Measurements from ENCODE around the gene MYEOV.

The MYEOV gene

GRCh38 chr11:69268911-69269310, 25.0 kb upstream of the MYEOV start:
- H3K4me2 ChIP-seq (ENCODE audit: low read length): no peak overlapping the region
- peaks cover 23% of the 10 kb centered on the region for H3K27me3 ChIP-seq (ENCODE audit: control insufficient read depth, insufficient read depth, low read length)
- H3K9me3 ChIP-seq (replicated peaks; ENCODE audit: low read length): no peaks in the 10 kb centered on the region
- H3K9ac ChIP-seq (ENCODE audit: low read depth, low read length): no peak overlapping the region
- H3K4me1 ChIP-seq (ENCODE audit: control insufficient read depth, insufficient read depth, low read length): no peaks in the 10 kb centered on the region
- H3K4me3 ChIP-seq (ENCODE audit: low read length): no peak overlapping the region
- no peaks in the 10 kb centered on the region for H3K36me3 ChIP-seq (ENCODE audit: insufficient read depth, low read length)

GRCh38 chr11:69269388-69269787, 24.6 kb upstream of the MYEOV start:
- Histone ChIP-seq H3K4me3 (ENCODE audit: low read length) (no peak overlapping the region), H3K27me3 (ENCODE audit: control insufficient read depth, insufficient read depth, low read length) (peaks cover 23% of the 10 kb centered on the region), H3K4me2 (ENCODE audit: low read length) (no peak overlapping the region), H3K9ac (ENCODE audit: low read depth, low read length) (no peak overlapping the region), H3K4me1 (ENCODE audit: control insufficient read depth, insufficient read depth, low read length) (no peaks in the 10 kb centered on the region), H3K9me3 (replicated peaks; ENCODE audit: low read length) (no peaks in the 10 kb centered on the region), H3K36me3 (ENCODE audit: insufficient read depth, low read length) (no peaks in the 10 kb centered on the region)

- Histone ChIP-seq H3K4me2 (ENCODE audit: low read length) (no peak overlapping the region), H3K4me1 (ENCODE audit: control insufficient read depth, insufficient read depth, low read length) (no peaks in the 10 kb centered on the region), H3K9me3 (replicated peaks; ENCODE audit: low read length) (no peaks in the 10 kb centered on the region), H3K27me3 (ENCODE audit: control insufficient read depth, insufficient read depth, low read length) (peaks cover 28% of the 10 kb centered on the region), H3K4me3 (ENCODE audit: low read length) (no peak overlapping the region), H3K9ac (ENCODE audit: low read depth, low read length) (no peak overlapping the region), H3K36me3 (ENCODE audit: insufficient read depth, low read length) (no peaks in the 10 kb centered on the region)
Observed at GRCh38 chr11:69269926-69270697, 23.8 kb upstream of the MYEOV start.

GRCh38 chr11:69270941-69271340, 23.0 kb upstream of the MYEOV start:
- H3K4me1 ChIP-seq (ENCODE audit: control insufficient read depth, insufficient read depth, low read length): no peaks in the 10 kb centered on the region
- H3K9me3 ChIP-seq (replicated peaks; ENCODE audit: low read length): no peaks in the 10 kb centered on the region
- no peak overlapping the region for H3K9ac ChIP-seq (ENCODE audit: low read depth, low read length)
- H3K4me2 ChIP-seq (ENCODE audit: low read length): no peak overlapping the region
- no peak overlapping the region for H3K4me3 ChIP-seq (ENCODE audit: low read length)
- peaks cover 34% of the 10 kb centered on the region for H3K27me3 ChIP-seq (ENCODE audit: control insufficient read depth, insufficient read depth, low read length)
- no peaks in the 10 kb centered on the region for H3K36me3 ChIP-seq (ENCODE audit: insufficient read depth, low read length)

- Histone ChIP-seq H3K36me3 (ENCODE audit: insufficient read depth, low read length) (no peaks in the 10 kb centered on the region), H3K27me3 (ENCODE audit: control insufficient read depth, insufficient read depth, low read length) (peaks cover 37% of the 10 kb centered on the region), H3K9me3 (replicated peaks; ENCODE audit: low read length) (no peaks in the 10 kb centered on the region), H3K4me3 (ENCODE audit: low read length) (no peak overlapping the region), H3K9ac (ENCODE audit: low read depth, low read length) (no peak overlapping the region), H3K4me1 (ENCODE audit: control insufficient read depth, insufficient read depth, low read length) (no peaks in the 10 kb centered on the region), H3K4me2 (ENCODE audit: low read length) (no peak overlapping the region)
Observed at GRCh38 chr11:69272055-69272454, 21.9 kb upstream of the MYEOV start.

GRCh38 chr11:69272831-69273485, 21.0 kb upstream of the MYEOV start:
- no peaks in the 10 kb centered on the region for H3K36me3 ChIP-seq (ENCODE audit: insufficient read depth, low read length)
- H3K4me2 ChIP-seq (ENCODE audit: low read length): no peak overlapping the region
- no peak overlapping the region for H3K9ac ChIP-seq (ENCODE audit: low read depth, low read length)
- peaks cover 44% of the 10 kb centered on the region for H3K27me3 ChIP-seq (ENCODE audit: control insufficient read depth, insufficient read depth, low read length)
- H3K4me3 ChIP-seq (ENCODE audit: low read length): no peak overlapping the region
- no peaks in the 10 kb centered on the region for H3K4me1 ChIP-seq (ENCODE audit: control insufficient read depth, insufficient read depth, low read length)
- H3K9me3 ChIP-seq (replicated peaks; ENCODE audit: low read length): no peaks in the 10 kb centered on the region

- Histone ChIP-seq H3K36me3 (ENCODE audit: insufficient read depth, low read length) (no peaks in the 10 kb centered on the region), H3K4me3 (ENCODE audit: low read length) (no peak overlapping the region), H3K27me3 (ENCODE audit: control insufficient read depth, insufficient read depth, low read length) (peaks cover 45% of the 10 kb centered on the region), H3K9ac (ENCODE audit: low read depth, low read length) (no peak overlapping the region), H3K9me3 (replicated peaks; ENCODE audit: low read length) (no peaks in the 10 kb centered on the region), H3K4me2 (ENCODE audit: low read length) (no peak overlapping the region), H3K4me1 (ENCODE audit: control insufficient read depth, insufficient read depth, low read length) (no peaks in the 10 kb centered on the region)
Observed at GRCh38 chr11:69273571-69273970, 20.4 kb upstream of the MYEOV start.

GRCh38 chr11:69274531-69275016, 19.4 kb upstream of the MYEOV start:
- Histone ChIP-seq H3K27me3 (ENCODE audit: control insufficient read depth, insufficient read depth, low read length) (peaks cover 45% of the 10 kb centered on the region), H3K4me3 (ENCODE audit: low read length) (no peak overlapping the region), H3K4me2 (ENCODE audit: low read length) (no peak overlapping the region), H3K9me3 (replicated peaks; ENCODE audit: low read length) (no peaks in the 10 kb centered on the region), H3K9ac (ENCODE audit: low read depth, low read length) (no peak overlapping the region), H3K36me3 (ENCODE audit: insufficient read depth, low read length) (no peaks in the 10 kb centered on the region), H3K4me1 (ENCODE audit: control insufficient read depth, insufficient read depth, low read length) (no peaks in the 10 kb centered on the region)

GRCh38 chr11:69275178-69275577, 18.8 kb upstream of the MYEOV start:
- Histone ChIP-seq H3K4me2 (ENCODE audit: low read length) (no peak overlapping the region), H3K4me1 (ENCODE audit: control insufficient read depth, insufficient read depth, low read length) (peaks cover 4% of the 10 kb centered on the region), H3K9ac (ENCODE audit: low read depth, low read length) (no peak overlapping the region), H3K36me3 (ENCODE audit: insufficient read depth, low read length) (no peaks in the 10 kb centered on the region), H3K4me3 (ENCODE audit: low read length) (no peak overlapping the region), H3K9me3 (replicated peaks; ENCODE audit: low read length) (no peaks in the 10 kb centered on the region), H3K27me3 (ENCODE audit: control insufficient read depth, insufficient read depth, low read length) (peaks cover 45% of the 10 kb centered on the region)

- Histone ChIP-seq H3K9ac (ENCODE audit: low read depth, low read length) (no peak overlapping the region), H3K27me3 (ENCODE audit: control insufficient read depth, insufficient read depth, low read length) (peaks cover 43% of the 10 kb centered on the region), H3K4me3 (ENCODE audit: low read length) (no peak overlapping the region), H3K4me2 (ENCODE audit: low read length) (no peak overlapping the region), H3K9me3 (replicated peaks; ENCODE audit: low read length) (no peaks in the 10 kb centered on the region), H3K4me1 (ENCODE audit: control insufficient read depth, insufficient read depth, low read length) (peaks cover 14% of the 10 kb centered on the region), H3K36me3 (ENCODE audit: insufficient read depth, low read length) (no peaks in the 10 kb centered on the region)
Observed at GRCh38 chr11:69276165-69276564, 17.8 kb upstream of the MYEOV start.

- Histone ChIP-seq H3K27me3 (ENCODE audit: control insufficient read depth, insufficient read depth, low read length) (peaks cover 36% of the 10 kb centered on the region), H3K4me2 (ENCODE audit: low read length) (no peak overlapping the region), H3K36me3 (ENCODE audit: insufficient read depth, low read length) (no peaks in the 10 kb centered on the region), H3K9ac (ENCODE audit: low read depth, low read length) (no peak overlapping the region), H3K4me3 (ENCODE audit: low read length) (no peak overlapping the region), H3K9me3 (replicated peaks; ENCODE audit: low read length) (peaks cover 2% of the 10 kb centered on the region), H3K4me1 (ENCODE audit: control insufficient read depth, insufficient read depth, low read length) (peaks cover 21% of the 10 kb centered on the region)
Observed at GRCh38 chr11:69277074-69277809, 16.7 kb upstream of the MYEOV start.
